Measurements from ENCODE around the gene GLMP.

GLMP gene

GRCh38 chr1:156247460-156248322, 47.8 kb downstream of the GLMP start, which contains the start of gene PAQR6:
TSS of gene PAQR6 (minus strand) at chr1:156248056. CDS start at chr1:156246731, 1,325 bp downstream.
- peak; percentile 94 for DNase-seq

GRCh38 chr1:156246781-156247459, 48.6 kb downstream of the GLMP start:
- DNase-seq, result no peak

- no peak for DNase-seq
Measured at GRCh38 chr1:156246241-156246780, 49.2 kb downstream of the GLMP start.

- DNase-seq, result no peak
Measured at GRCh38 chr1:156245451-156246232, 49.8 kb downstream of the GLMP start.

GRCh38 chr1:156244712-156245111, 50.8 kb downstream of the GLMP start:
- DNase-seq, result no peak

- no peak for DNase-seq
Measured at GRCh38 chr1:156244126-156244525, 51.4 kb downstream of the GLMP start.

GRCh38 chr1:156242738-156243137, 52.7 kb downstream of the GLMP start:
- DNase-seq, result no peak

Measured in midbrain (tissue), 1 donor.